Measurements from ENCODE around the gene CELSR3.

DNA sequence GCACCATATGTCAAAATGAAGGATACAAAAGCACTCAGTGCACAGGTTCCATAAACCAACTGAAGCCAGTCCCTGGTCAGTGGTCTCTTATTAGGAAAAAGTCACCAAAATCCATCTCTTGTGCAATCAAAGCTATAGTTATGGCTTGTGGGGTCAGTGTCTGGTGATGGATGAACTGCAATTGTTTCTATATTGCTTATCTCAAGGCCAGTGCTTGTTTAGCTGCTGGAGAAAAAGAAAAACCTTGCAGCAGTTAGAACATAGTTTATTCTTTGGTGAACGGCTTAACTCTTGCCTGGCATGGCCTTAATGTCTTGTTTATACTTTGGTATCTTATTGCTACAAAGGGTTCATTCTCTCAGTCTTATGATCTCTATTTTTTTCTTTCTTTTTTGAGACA is 50.4 kb downstream of the CELSR3 start:
- TF ChIP-seq CTCF (IDR thresholded peaks at IDR 0.05; ENCODE audit: low read depth, low read length) (no peak), POLR2A (IDR thresholded peaks at IDR 0.05; ENCODE audit: extremely low read depth, insufficient read length) (no peak), MAX (IDR thresholded peaks at IDR 0.05; ENCODE audit: low read depth, low read length) (no peak), MYC (IDR thresholded peaks at IDR 0.05; ENCODE audit: low read depth, low read length) (no peak)

Data from NB4 (cell line).